ENCODE data around the gene GPR137C. TPM values are rescaled to one million over a fixed set of nuclear protein-coding genes. Genes with fewer than 3 reads are reported as not detected.

Gene GPR137C
- total and polyA plus RNA-seq, 2 of the 13 experiments (the other 11 are each of a cell fraction or from before 2014, with no cell fraction given), result 0.34 to 0.51 TPM

- Histone ChIP-seq H3K9ac (ENCODE audit: insufficient read depth, low read depth, low read length) (no peak overlapping the region), H3K79me2 (ENCODE audit: insufficient read depth, low read length) (peaks cover 8% of the 10 kb centered on the region), H3K4me2 (ENCODE audit: low read depth, low read length) (no peak overlapping the region), H3K36me3 (replicated peaks in 1 of 2; ENCODE audit: control insufficient read depth in 1 of 2, insufficient read depth in 2 of 2, low read length in 2 of 2) (no peaks in the 10 kb centered on the region), H3K27me3 (ENCODE audit: control insufficient read depth in 1 of 2, insufficient read depth in 2 of 2, low read length in 2 of 2) (no peaks in the 10 kb centered on the region), H3K9me3 (ENCODE audit: low read length) (no peaks in the 10 kb centered on the region), H3K4me3 (replicated peaks in 1 of 3; ENCODE audit: insufficient read depth in 1 of 3, low read depth in 2 of 3, low read length in 3 of 3) (no peak overlapping the region), H3K4me1 (ENCODE audit: insufficient read depth, low read length) (peaks cover 24% of the 10 kb centered on the region), H4K20me1 (ENCODE audit: insufficient read depth, low read length) (no peaks in the 10 kb centered on the region), H3K27ac (ENCODE audit: extremely low read length, insufficient read depth, low read length) (no peak overlapping the region), H2AFZ (ENCODE audit: low read length) (no peak overlapping the region)
- FAIRE-seq (no peak), ATAC-seq (no peak), DNase-seq (ENCODE audit: low spot score) (no peak)
- CTCF ChIA-PET (ENCODE audit: low intra/inter-chr PET ratio, low total read pairs), result no interaction called here
- intact Hi-C loops (cut with micrococcal nuclease; ENCODE audit: unreplicated experiment) (no loop called here), in situ Hi-C loops (cut with HindIII; ENCODE audit: extremely low pct_ligation_motif_present, low pct_unique_long_range_greater_than_20kb) (no loop called here)
- no TSS peak for BruUV-seq (replicated peaks)
- WGBS (ENCODE audit: low lambda C conversion rate), result 80% methylated on average over 2 of the region's 2 CpGs
- POLR2A ChIA-PET, result no interaction called here
- TF ChIP-seq DNMT1 (CRISPR knock-in tag; IDR thresholded peaks at IDR 0.05) (no peak), ZNF251 (CRISPR knock-in tag; IDR thresholded peaks at IDR 0.05) (no peak), FIP1L1 (IDR thresholded peaks at IDR 0.05; ENCODE audit: borderline replicate concordance, insufficient read depth, low read depth, low read length) (no peak), SIX4 (CRISPR knock-in tag; IDR thresholded peaks at IDR 0.05) (no peak), ISX (CRISPR knock-in tag; conservative IDR thresholded peaks at IDR 0.05) (no peak), ZNF124 (CRISPR knock-in tag; IDR thresholded peaks at IDR 0.05) (no peak), SCMH1 (CRISPR knock-in tag; IDR thresholded peaks at IDR 0.05; ENCODE audit: borderline replicate concordance) (no peak), SNAI1 (CRISPR knock-in tag; IDR thresholded peaks at IDR 0.05; ENCODE audit: borderline replicate concordance) (no peak), ZNF644 (CRISPR knock-in tag; IDR thresholded peaks at IDR 0.05; ENCODE audit: low read depth) (no peak), SP4 (CRISPR knock-in tag; IDR thresholded peaks at IDR 0.05) (no peak)
Measured at GRCh38 chr14:52547027-52547426, 5.6 kb upstream of the GPR137C start.

GRCh38 chr14:52547526-52547925, 5.1 kb upstream of the GPR137C start:
- Histone ChIP-seq H3K79me2 (ENCODE audit: insufficient read depth, low read length) (peaks cover 8% of the 10 kb centered on the region), H3K36me3 (replicated peaks in 1 of 2; ENCODE audit: control insufficient read depth in 1 of 2, insufficient read depth in 2 of 2, low read length in 2 of 2) (no peaks in the 10 kb centered on the region), H3K4me1 (ENCODE audit: insufficient read depth, low read length) (peaks cover 24% of the 10 kb centered on the region), H3K4me3 (replicated peaks in 1 of 3; ENCODE audit: insufficient read depth in 1 of 3, low read depth in 2 of 3, low read length in 3 of 3) (no peak overlapping the region), H3K27me3 (ENCODE audit: control insufficient read depth in 1 of 2, insufficient read depth in 2 of 2, low read length in 2 of 2) (no peaks in the 10 kb centered on the region), H2AFZ (ENCODE audit: low read length) (no peak overlapping the region), H4K20me1 (ENCODE audit: insufficient read depth, low read length) (no peaks in the 10 kb centered on the region), H3K9ac (ENCODE audit: insufficient read depth, low read depth, low read length) (no peak overlapping the region), H3K4me2 (ENCODE audit: low read depth, low read length) (no peak overlapping the region), H3K9me3 (ENCODE audit: low read length) (no peaks in the 10 kb centered on the region), H3K27ac (ENCODE audit: extremely low read length, insufficient read depth, low read length) (no peak overlapping the region)
- WGBS (ENCODE audit: low lambda C conversion rate), result 100% methylated on average over 3 of the region's 3 CpGs
- DNase-seq (ENCODE audit: low spot score) (no peak), FAIRE-seq (no peak), ATAC-seq (no peak)
- ChIA-PET POLR2A (no interaction called here), CTCF (ENCODE audit: low intra/inter-chr PET ratio, low total read pairs) (no interaction called here)
- no TSS peak for BruUV-seq (replicated peaks)
- in situ Hi-C loops (cut with HindIII; ENCODE audit: extremely low pct_ligation_motif_present, low pct_unique_long_range_greater_than_20kb), result no loop called here
- intact Hi-C loops (cut with micrococcal nuclease; ENCODE audit: unreplicated experiment), result no loop called here
- TF ChIP-seq ZNF598 (CRISPR knock-in tag; IDR thresholded peaks at IDR 0.05; ENCODE audit: borderline replicate concordance), result no peak
- TF ChIP-seq ZSCAN9 (CRISPR knock-in tag; IDR thresholded peaks at IDR 0.05; ENCODE audit: borderline replicate concordance), result no peak
- TF ChIP-seq ZNF234 (CRISPR knock-in tag; conservative IDR thresholded peaks at IDR 0.05), result no peak
- no peak for TF ChIP-seq CBX5 (CRISPR knock-in tag; IDR thresholded peaks at IDR 0.05; ENCODE audit: borderline replicate concordance)
- no peak for TF ChIP-seq NCOA5 (CRISPR knock-in tag; IDR thresholded peaks at IDR 0.05)
- no peak for TF ChIP-seq PPARG (CRISPR knock-in tag; conservative IDR thresholded peaks at IDR 0.05)
- no peak for TF ChIP-seq MYPOP (CRISPR knock-in tag; IDR thresholded peaks at IDR 0.05)
- no peak for TF ChIP-seq DNMT3B (CRISPR knock-in tag; conservative IDR thresholded peaks at IDR 0.05)
- no peak for TF ChIP-seq REXO4 (CRISPR knock-in tag; IDR thresholded peaks at IDR 0.05; ENCODE audit: borderline replicate concordance)
- TF ChIP-seq DRAP1 (CRISPR knock-in tag; IDR thresholded peaks at IDR 0.05), result no peak
- TF ChIP-seq KLF11 (CRISPR knock-in tag; IDR thresholded peaks at IDR 0.05), result no peak
- TF ChIP-seq ZNF773 (CRISPR knock-in tag; IDR thresholded peaks at IDR 0.05; ENCODE audit: borderline replicate concordance), result no peak
- no peak for TF ChIP-seq ZFP36L1 (CRISPR knock-in tag; IDR thresholded peaks at IDR 0.05)

All from HepG2 (cell line).